Spleen (tissue), 7 donors: ENCODE data around the gene WWTR1.

ENCODE experiments used
- POLR2A ChIP-seq, 3 donors: fragments of 450-650 bp; IDR thresholded peaks; one replicate each; pipeline ENCODE4 v1.5.1; 2017; ENCODE audit warnings: antibody characterized with exemption in 3 of 3, mild to moderate bottlenecking in 1 of 3
- TF ChIP-seq, protein P1 (sequence below), 11 experiments: fragments of 200-600 bp in 7 of 11; fragments of 450-650 bp in 4 of 11; sonication (generic) in 4 of 11; IDR thresholded peaks in 8 of 11; conservative IDR thresholded peaks in 3 of 11; 1 replicate in 7 of 11; 2 replicates in 4 of 11; pipeline versions ENCODE4 v1.4.0 to v1.8.0; 2016 to 2021; ENCODE audit warnings: antibody characterized with exemption in 11 of 11, inconsistent platforms in 4 of 11, mild to moderate bottlenecking in 1 of 11
- donor health status: DM: no; HTN: no; CAD: no; lungs with moderate emphysema.
- donor health status: DM: no; HTN: no; CAD: no.
- donor health status: DM: no; HTN: no; CAD: no.

DNA sequence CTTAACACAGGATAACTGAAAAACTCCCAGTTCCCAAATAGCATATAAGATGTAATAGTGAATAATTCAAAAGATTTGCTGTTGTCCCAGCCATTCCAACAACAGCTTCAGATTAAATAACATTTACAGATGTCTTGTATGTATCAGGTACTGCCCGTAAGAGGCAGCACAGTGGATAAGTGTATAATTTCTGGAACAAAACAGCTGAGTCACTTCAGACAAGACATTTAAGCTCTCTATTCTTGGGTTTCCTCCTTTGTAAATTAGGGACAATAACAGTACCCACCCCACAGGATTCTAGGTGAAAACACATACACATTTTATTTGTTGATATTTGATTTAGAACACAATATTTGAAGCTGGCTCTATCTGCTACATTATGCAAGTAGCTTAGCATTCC lies 2.6 kb upstream of the WWTR1 start:
- TF ChIP-seq, protein P1, sequence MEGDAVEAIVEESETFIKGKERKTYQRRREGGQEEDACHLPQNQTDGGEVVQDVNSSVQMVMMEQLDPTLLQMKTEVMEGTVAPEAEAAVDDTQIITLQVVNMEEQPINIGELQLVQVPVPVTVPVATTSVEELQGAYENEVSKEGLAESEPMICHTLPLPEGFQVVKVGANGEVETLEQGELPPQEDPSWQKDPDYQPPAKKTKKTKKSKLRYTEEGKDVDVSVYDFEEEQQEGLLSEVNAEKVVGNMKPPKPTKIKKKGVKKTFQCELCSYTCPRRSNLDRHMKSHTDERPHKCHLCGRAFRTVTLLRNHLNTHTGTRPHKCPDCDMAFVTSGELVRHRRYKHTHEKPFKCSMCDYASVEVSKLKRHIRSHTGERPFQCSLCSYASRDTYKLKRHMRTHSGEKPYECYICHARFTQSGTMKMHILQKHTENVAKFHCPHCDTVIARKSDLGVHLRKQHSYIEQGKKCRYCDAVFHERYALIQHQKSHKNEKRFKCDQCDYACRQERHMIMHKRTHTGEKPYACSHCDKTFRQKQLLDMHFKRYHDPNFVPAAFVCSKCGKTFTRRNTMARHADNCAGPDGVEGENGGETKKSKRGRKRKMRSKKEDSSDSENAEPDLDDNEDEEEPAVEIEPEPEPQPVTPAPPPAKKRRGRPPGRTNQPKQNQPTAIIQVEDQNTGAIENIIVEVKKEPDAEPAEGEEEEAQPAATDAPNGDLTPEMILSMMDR (IDR thresholded peaks at IDR 0.05 in 8 of 11, conservative IDR thresholded peaks at IDR 0.05 in 3 of 11) = no peak
- no peak for TF ChIP-seq POLR2A (IDR thresholded peaks at IDR 0.05)
